Subcutaneous abdominal adipose tissue (tissue), 5 donors: ENCODE measurements around the gene SHROOM3.

ENCODE experiments used
- H3K27ac ChIP-seq: one replicate; pipeline ENCODE4 v1.7.0; 2013; ENCODE audit warnings: low read depth, mild to moderate bottlenecking, inconsistent platforms, low read length, moderate library complexity
- H3K27me3 ChIP-seq, 5 donors: one replicate each; pipeline ENCODE4 v1.7.0; 2013; ENCODE audit warnings: low read length in 5 of 5, inconsistent platforms in 1 of 5; ENCODE audit not compliant: control insufficient read depth in 5 of 5, insufficient read depth in 4 of 5
- H3K36me3 ChIP-seq, 5 donors: one replicate each; pipeline ENCODE4 v1.7.0; 2013; ENCODE audit warnings: low read length in 5 of 5; ENCODE audit not compliant: control insufficient read depth in 5 of 5, insufficient read depth in 5 of 5
- H3K4me1 ChIP-seq, 5 donors: one replicate each; pipeline ENCODE4 v1.7.0; 2013; ENCODE audit warnings: low read length in 5 of 5, mild to moderate bottlenecking in 3 of 5, moderate library complexity in 1 of 5; ENCODE audit not compliant: control insufficient read depth in 5 of 5, insufficient read depth in 5 of 5
- H3K4me3 ChIP-seq, 5 donors: one replicate each; pipeline ENCODE4 v1.7.0; 2013; ENCODE audit warnings: low read length in 5 of 5, low read depth in 1 of 5
- H3K9ac ChIP-seq, 5 donors: one replicate each; pipeline ENCODE4 v1.7.0; 2013; ENCODE audit warnings: low read length in 5 of 5, mild to moderate bottlenecking in 4 of 5, moderate library complexity in 3 of 5
- H3K9me3 ChIP-seq, 5 donors: one replicate each; pipeline ENCODE4 v1.7.0; 2013; ENCODE audit warnings: low read length in 5 of 5; ENCODE audit not compliant: control insufficient read depth in 5 of 5
- donor health status: healthy.
- donor health status: healthy.
- donor health status: healthy.
- donor health status: healthy.
- donor health status: healthy.

The SHROOM3 gene

GRCh38 chr4:76752861-76753501, 318.0 kb downstream of the SHROOM3 start:
- Histone ChIP-seq H3K4me1 (peaks cover 0 to 17% (median 15%) of the 10 kb centered on the region in 5 donors), H3K9me3 (peaks cover 0 to 6% (median 3%) of the 10 kb centered on the region in 5 donors), H3K4me3 (no peak overlapping the region), H3K36me3 (no peaks in the 10 kb centered on the region), H3K9ac (no peak overlapping the region), H3K27me3 (peaks cover 0 to 2% (median 0%) of the 10 kb centered on the region in 5 donors), H3K27ac (no peak overlapping the region)

DNA sequence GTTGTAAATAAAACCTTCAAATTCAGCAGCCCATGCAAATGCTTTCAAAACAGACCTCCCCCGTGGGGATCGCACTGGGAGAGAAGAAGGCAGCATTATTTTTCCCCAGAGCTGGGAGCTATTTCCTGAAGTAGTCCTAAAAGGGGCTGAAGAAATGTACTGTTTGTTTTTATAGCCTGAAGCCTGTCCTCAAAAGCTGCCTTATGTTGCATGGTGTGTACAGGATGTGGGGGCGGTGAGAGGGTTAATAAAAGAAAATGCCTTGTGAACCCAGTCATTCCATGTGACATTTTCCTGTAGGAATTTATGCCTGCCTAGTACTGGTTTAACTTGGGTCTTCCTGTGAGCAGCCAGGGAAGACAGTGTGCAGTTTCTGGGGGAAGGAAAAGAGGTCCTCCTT, 318.8 kb downstream of the SHROOM3 start:
- Histone ChIP-seq H3K27ac (no peak overlapping the region), H3K9ac (peak overlapping the region in 1 of 5 donors; percentile 14), H3K27me3 (peaks cover 0 to 2% (median 0%) of the 10 kb centered on the region in 5 donors), H3K36me3 (no peaks in the 10 kb centered on the region), H3K4me1 (peaks cover 0 to 20% (median 15%) of the 10 kb centered on the region in 5 donors), H3K4me3 (no peak overlapping the region), H3K9me3 (peaks cover 0 to 6% (median 3%) of the 10 kb centered on the region in 5 donors)

DNA sequence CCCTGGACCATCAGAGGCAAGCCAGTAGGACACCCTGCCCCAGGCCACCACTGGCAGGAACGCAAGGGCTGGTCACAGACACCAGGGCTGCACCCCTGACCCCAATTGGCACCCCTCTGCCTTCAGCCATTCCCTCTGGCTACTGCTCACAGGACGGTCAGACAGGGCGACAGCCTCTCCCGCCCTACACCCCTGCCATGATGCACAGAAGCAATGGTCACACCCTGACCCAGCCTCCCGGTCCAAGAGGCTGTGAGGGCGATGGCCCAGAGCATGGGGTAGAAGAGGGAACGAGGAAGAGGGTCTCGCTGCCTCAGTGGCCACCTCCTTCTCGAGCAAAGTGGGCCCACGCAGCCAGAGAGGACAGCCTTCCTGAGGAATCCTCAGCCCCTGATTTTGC, 319.4 kb downstream of the SHROOM3 start:
- H3K9me3 ChIP-seq, result peaks cover 0 to 6% (median 3%) of the 10 kb centered on the region in 5 donors
- no peak overlapping the region for H3K4me3 ChIP-seq
- peaks cover 0 to 20% (median 15%) of the 10 kb centered on the region in 5 donors for H3K4me1 ChIP-seq
- H3K27ac ChIP-seq, result no peak overlapping the region
- peaks cover 0 to 2% (median 0%) of the 10 kb centered on the region in 5 donors for H3K27me3 ChIP-seq
- H3K9ac ChIP-seq, result no peak overlapping the region
- no peaks in the 10 kb centered on the region for H3K36me3 ChIP-seq

- no peaks in the 10 kb centered on the region for H3K36me3 ChIP-seq
- peaks cover 0 to 2% (median 0%) of the 10 kb centered on the region in 5 donors for H3K27me3 ChIP-seq
- H3K27ac ChIP-seq, result no peak overlapping the region
- H3K4me3 ChIP-seq, result no peak overlapping the region
- H3K9ac ChIP-seq, result no peak overlapping the region
- peaks cover 0 to 6% (median 3%) of the 10 kb centered on the region in 5 donors for H3K9me3 ChIP-seq
- peaks cover 0 to 20% (median 15%) of the 10 kb centered on the region in 5 donors for H3K4me1 ChIP-seq
Observed at GRCh38 chr4:76755756-76756155, 320.7 kb downstream of the SHROOM3 start.

- peaks cover 0 to 20% (median 15%) of the 10 kb centered on the region in 5 donors for H3K4me1 ChIP-seq
- no peak overlapping the region for H3K4me3 ChIP-seq
- H3K9me3 ChIP-seq, result peaks cover 0 to 6% (median 3%) of the 10 kb centered on the region in 5 donors
- no peak overlapping the region for H3K9ac ChIP-seq
- no peak overlapping the region for H3K27ac ChIP-seq
- H3K27me3 ChIP-seq, result peaks cover 0 to 2% (median 0%) of the 10 kb centered on the region in 5 donors
- H3K36me3 ChIP-seq, result no peaks in the 10 kb centered on the region
Observed at GRCh38 chr4:76756416-76756815, 321.4 kb downstream of the SHROOM3 start.

DNA sequence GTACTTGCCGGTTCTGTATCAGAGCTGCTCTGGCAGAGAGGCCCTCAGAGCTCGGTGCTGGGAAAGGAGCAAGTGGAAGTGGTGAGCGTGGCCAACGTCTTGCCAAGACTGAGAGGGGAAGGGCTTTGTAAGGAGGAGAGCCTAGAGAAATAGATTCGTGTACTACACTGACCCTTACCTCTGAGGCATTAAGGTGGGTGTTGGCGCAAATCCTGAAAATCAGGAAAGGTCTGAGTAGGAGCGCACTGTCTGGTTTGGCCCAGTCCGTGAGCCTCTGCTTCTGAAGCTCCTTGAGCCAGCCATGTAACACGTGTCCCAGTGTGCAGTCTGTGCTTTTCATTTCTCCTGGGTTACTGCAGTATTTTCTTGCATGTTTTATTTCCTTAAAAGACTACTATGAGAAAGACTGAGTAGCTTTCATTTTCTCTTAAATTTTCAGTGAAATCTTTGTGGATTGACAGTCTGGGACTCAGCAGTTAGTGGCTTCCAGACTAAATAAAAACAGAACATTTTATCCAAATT, 322.4 kb downstream of the SHROOM3 start:
- peaks cover 0 to 2% (median 0%) of the 10 kb centered on the region in 5 donors for H3K27me3 ChIP-seq
- no peaks in the 10 kb centered on the region for H3K36me3 ChIP-seq
- H3K9ac ChIP-seq, result no peak overlapping the region
- H3K27ac ChIP-seq, result no peak overlapping the region
- H3K4me3 ChIP-seq, result no peak overlapping the region
- no peaks in the 10 kb centered on the region for H3K9me3 ChIP-seq
- peaks cover 0 to 20% (median 15%) of the 10 kb centered on the region in 5 donors for H3K4me1 ChIP-seq

GRCh38 chr4:76758290-76758882, 323.4 kb downstream of the SHROOM3 start:
- Histone ChIP-seq H3K27ac (no peak overlapping the region), H3K4me3 (no peak overlapping the region), H3K36me3 (no peaks in the 10 kb centered on the region), H3K9ac (no peak overlapping the region), H3K27me3 (peaks cover 0 to 2% (median 0%) of the 10 kb centered on the region in 5 donors), H3K9me3 (no peaks in the 10 kb centered on the region), H3K4me1 (peaks cover 0 to 16% (median 13%) of the 10 kb centered on the region in 5 donors)

DNA sequence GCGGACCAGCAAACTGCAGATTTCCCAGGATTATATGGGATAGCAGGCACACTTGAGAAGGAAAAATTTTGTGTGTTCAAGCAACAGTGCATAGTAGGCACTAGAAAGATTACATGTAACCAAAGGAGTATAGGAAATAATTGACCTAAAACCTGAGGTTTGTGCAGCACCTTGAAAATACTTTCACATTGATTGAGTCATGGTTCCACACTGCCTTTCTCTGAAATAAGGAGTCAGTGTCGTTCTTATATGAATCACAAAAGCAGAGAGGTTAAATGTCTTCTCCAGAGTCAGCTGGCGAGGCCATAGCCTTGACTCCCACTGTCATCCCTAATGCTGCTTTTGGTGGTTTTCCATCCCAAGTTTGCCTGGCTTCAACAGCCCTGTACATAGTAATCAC, 324.0 kb downstream of the SHROOM3 start:
- Histone ChIP-seq H3K4me3 (no peak overlapping the region), H3K27ac (no peak overlapping the region), H3K36me3 (no peaks in the 10 kb centered on the region), H3K9me3 (no peaks in the 10 kb centered on the region), H3K4me1 (peaks cover 0 to 9% (median 8%) of the 10 kb centered on the region in 5 donors), H3K27me3 (peaks cover 0 to 2% (median 0%) of the 10 kb centered on the region in 5 donors), H3K9ac (no peak overlapping the region)

DNA sequence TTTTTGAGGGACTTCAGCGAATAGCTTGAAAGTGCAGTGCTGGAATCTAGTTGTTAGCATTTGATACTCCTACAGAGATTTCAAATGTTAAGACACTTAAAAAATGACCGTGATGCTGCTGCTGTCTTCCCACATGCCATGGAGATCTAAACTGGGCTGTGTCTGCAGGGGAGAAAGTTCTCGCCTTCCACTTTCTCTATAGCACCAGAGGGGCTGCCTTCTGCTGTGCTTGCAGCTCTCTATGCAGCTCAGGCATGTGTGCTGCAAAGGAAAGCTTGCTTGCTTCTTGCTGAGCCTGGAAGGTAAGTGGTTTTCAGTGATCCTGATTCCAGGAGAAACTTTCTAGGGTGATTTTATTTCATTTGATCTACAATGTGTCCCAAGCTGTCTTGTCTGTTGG, 325.2 kb downstream of the SHROOM3 start:
- H3K9ac ChIP-seq, result no peak overlapping the region
- H3K4me1 ChIP-seq, result peaks cover 0 to 11% (median 0%) of the 10 kb centered on the region in 5 donors
- H3K27ac ChIP-seq, result no peak overlapping the region
- no peaks in the 10 kb centered on the region for H3K36me3 ChIP-seq
- H3K4me3 ChIP-seq, result no peak overlapping the region
- peaks cover 0 to under 1% (median 0%) of the 10 kb centered on the region in 5 donors for H3K27me3 ChIP-seq
- no peaks in the 10 kb centered on the region for H3K9me3 ChIP-seq
